ENCODE measurements around the gene CRISPLD2.

Gene CRISPLD2

GRCh38 chr16:84927621-84928591 is 108.1 kb downstream of the CRISPLD2 start:
- H3K9me3 ChIP-seq = no peaks in the 10 kb centered on the region
- H3K27ac ChIP-seq = no peak overlapping the region
- H3K36me3 ChIP-seq = no peaks in the 10 kb centered on the region
- peaks cover 16 to 18% of the 10 kb centered on the region in 2 experiments for H3K4me1 ChIP-seq (ENCODE audit: control insufficient read depth in 1 of 2, insufficient read depth in 1 of 2, low read depth in 1 of 2, low read length in 1 of 2)
- TF ChIP-seq CTCF (IDR thresholded peaks at IDR 0.05) = no peak
- no peak overlapping the region for H3K4me3 ChIP-seq (ENCODE audit: low read depth in 1 of 2, low read length in 1 of 2)
- no peaks in the 10 kb centered on the region for H3K27me3 ChIP-seq

GRCh38 chr16:84928679-84929420 is 109.1 kb downstream of the CRISPLD2 start:
- Histone ChIP-seq H3K9me3 (no peaks in the 10 kb centered on the region), H3K27me3 (no peaks in the 10 kb centered on the region), H3K4me3 (ENCODE audit: low read depth in 1 of 2, low read length in 1 of 2) (no peak overlapping the region), H3K4me1 (ENCODE audit: control insufficient read depth in 1 of 2, insufficient read depth in 1 of 2, low read depth in 1 of 2, low read length in 1 of 2) (peaks cover 15 to 16% of the 10 kb centered on the region in 2 experiments), H3K36me3 (no peaks in the 10 kb centered on the region), H3K27ac (no peak overlapping the region)
- no peak for TF ChIP-seq CTCF (IDR thresholded peaks at IDR 0.05)

GRCh38 chr16:84929421-84930297 is 109.9 kb downstream of the CRISPLD2 start:
- H3K4me3 ChIP-seq (ENCODE audit: low read depth in 1 of 2, low read length in 1 of 2) = no peak overlapping the region

GRCh38 chr16:84930298-84931106 is 110.7 kb downstream of the CRISPLD2 start:
- TF ChIP-seq CTCF (IDR thresholded peaks at IDR 0.05) = no peak
- Histone ChIP-seq H3K4me3 (ENCODE audit: low read depth in 1 of 2, low read length in 1 of 2) (no peak overlapping the region), H3K27me3 (no peaks in the 10 kb centered on the region), H3K9me3 (no peaks in the 10 kb centered on the region), H3K27ac (no peak overlapping the region), H3K36me3 (no peaks in the 10 kb centered on the region), H3K4me1 (ENCODE audit: control insufficient read depth in 1 of 2, insufficient read depth in 1 of 2, low read depth in 1 of 2, low read length in 1 of 2) (peaks cover 3% of the 10 kb centered on the region in 2 experiments)

More at GRCh38 chr16:84929421-84930297, 109.9 kb downstream of the CRISPLD2 start:
- peaks cover 11 to 12% of the 10 kb centered on the region in 2 experiments for H3K4me1 ChIP-seq (ENCODE audit: control insufficient read depth in 1 of 2, insufficient read depth in 1 of 2, low read depth in 1 of 2, low read length in 1 of 2)
- no peaks in the 10 kb centered on the region for H3K27me3 ChIP-seq
- H3K36me3 ChIP-seq = no peaks in the 10 kb centered on the region
- no peak overlapping the region for H3K27ac ChIP-seq
- no peaks in the 10 kb centered on the region for H3K9me3 ChIP-seq
- no peak for TF ChIP-seq CTCF (IDR thresholded peaks at IDR 0.05)

All from neutrophil (primary cell).